ENCODE measurements around the gene STOX2.
"Not testable (repeated sequence)": the region's sequence is repeated elsewhere in the genome, so short reads cannot be mapped to it uniquely, and the experiment has no call there.

STOX2 gene

GRCh38 chr4:183936574-183937345 lies 31.7 kb downstream of the STOX2 start:
- DNase-seq = no peak

DNA sequence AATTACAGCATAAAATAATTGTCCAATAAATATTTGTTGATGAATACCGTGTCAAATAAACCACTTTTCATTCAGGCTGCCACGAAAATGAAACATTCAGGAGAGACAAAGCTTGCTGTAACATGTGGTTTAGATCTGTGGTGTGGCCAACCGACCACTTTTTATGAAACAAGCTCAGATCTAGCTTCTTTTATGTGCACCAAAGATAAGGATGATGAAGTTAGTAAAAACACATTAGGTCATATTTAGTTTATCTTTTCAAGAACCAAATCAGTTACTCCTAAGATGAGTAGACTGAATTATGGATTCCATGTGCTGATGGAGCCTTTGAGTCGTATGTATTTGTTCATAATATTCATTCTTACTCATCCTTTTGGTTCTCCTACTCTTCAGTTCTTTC lies 35.8 kb downstream of the STOX2 start:
- no peak for DNase-seq

- DNase-seq = no peak
Observed at GRCh38 chr4:183941964-183942363, 36.9 kb downstream of the STOX2 start.

GRCh38 chr4:183945741-183946140 lies 40.6 kb downstream of the STOX2 start:
- DNase-seq = no peak

GRCh38 chr4:183950536-183950935 lies 45.4 kb downstream of the STOX2 start:
- no peak for DNase-seq

GRCh38 chr4:183952652-183953051 lies 47.5 kb downstream of the STOX2 start:
- DNase-seq = not testable (repeated sequence)

DNA sequence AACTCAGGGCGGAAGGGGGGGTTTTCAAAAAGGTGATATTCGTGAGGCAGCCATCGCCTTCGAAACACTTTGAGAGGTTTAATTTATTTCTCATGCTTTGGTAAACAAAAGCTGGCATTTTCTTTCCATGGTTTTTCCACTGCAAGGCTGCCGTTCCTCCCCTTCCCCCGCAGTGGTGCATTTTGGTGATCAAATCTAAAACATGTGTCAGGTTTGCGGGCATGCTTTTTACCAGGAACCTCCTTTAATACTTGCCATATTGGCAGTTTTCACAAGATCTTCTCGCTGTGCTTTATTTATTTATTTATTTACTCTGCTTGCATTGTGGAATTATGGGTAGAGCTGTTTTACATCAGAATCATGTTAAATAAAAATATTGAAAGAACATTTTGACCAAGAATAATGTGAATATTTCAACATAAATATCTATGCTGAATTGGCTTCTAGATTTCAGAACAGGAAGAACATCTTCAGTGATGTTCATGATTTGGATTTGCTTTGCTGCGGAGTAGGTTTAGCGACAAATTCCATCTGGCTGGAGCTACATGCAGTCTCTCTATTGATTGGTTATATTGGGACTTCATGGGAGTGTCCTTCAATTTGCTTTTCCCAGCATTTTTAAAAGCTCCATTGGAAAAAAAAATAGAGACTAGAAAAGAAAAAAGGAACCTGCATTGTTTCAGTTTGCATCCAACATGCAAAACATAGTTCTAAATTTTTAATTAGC lies 54.4 kb downstream of the STOX2 start:
- no peak for DNase-seq

GRCh38 chr4:183960046-183960420 lies 54.9 kb downstream of the STOX2 start:
- no peak for DNase-seq

DNA sequence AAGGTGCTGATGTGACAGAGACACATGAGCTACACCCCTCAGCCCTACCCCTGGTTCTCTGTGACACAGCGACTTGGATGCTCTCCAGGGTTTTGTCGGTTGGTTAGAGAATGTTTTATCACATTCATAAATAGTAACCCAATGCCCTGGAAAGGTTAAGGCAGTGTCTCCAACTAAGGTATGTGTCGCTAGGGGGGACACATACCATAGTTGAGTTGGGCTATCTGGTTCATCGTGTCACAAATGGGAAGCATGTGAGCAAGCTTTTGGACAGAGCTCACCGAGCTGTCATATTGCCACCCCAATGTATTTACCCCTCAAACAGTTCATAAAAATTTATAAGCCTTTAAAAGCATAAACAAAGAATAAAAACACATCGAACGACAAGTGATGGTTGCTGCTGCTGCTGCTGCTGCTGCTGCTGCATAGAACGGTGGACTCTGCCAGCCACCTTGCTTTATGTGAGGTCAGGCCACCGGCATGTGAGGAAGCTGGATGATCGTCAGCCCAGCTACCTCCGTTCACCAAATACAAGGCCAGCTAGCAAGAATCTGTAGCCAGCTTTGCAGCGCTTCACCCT lies 55.9 kb downstream of the STOX2 start:
- no peak for DNase-seq

GRCh38 chr4:183961795-183962194 lies 56.7 kb downstream of the STOX2 start:
- no peak for DNase-seq

- DNase-seq = no peak
Observed at GRCh38 chr4:183962419-183962818, 57.3 kb downstream of the STOX2 start.

DNA sequence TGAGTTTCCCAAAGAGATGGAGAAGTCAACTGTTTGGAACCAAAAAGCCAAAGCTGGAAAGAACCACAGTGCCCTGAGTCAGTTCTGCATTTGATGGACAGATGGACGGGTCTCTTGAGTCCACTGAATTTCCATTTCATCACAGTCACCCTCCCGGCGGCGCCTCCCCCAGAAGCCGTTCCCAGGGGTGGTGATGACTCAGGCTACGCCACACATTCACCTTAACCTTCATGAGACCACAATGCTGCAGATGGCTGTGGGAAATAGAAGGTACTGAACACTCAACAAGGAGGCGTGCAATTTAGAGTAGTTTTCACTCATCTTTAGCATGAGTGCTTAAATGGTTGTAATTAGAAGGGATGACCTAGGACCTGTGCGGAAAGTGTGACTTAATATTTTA lies 61.3 kb downstream of the STOX2 start:
- DNase-seq = no peak

DNA sequence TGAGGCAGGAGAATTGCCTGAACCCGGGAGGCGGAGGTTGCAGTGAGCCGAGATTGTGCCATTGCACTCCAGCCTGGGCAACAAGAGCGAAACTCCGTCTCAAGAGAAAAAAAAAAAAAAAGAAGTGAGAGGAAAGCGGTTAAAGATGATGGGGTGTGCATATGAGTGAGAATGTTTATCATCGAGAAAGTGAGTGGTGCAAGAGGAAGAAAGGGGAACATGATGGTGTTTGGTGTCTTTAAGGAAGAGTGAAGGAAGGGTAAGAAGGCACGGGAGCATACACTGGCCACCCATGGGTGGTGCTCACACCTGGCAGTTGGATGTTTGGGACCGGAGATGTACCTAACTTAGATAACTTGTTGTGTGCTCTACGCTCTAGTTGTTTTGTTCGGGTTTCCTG lies 62.2 kb downstream of the STOX2 start:
- no peak for DNase-seq

DNA sequence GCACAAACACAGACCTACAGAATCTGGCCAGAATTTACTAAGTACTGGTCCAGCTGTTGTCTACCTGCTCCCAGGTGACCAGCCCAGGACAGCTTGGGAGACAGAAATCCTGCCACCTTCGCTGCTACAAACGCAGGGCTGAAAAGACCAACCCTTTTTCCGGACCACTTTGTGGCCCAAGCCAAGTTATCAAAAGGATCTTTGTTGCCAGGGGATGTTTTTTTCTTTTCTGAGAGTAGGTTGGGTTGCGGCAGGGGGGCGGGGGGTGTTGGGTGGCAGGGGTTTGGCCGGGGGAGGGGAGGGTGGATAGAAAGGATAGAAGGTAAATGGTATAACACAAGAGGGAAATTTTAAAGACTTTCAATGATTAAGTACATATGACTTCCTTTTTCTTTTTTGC lies 63.4 kb downstream of the STOX2 start:
- no peak for DNase-seq

DNA sequence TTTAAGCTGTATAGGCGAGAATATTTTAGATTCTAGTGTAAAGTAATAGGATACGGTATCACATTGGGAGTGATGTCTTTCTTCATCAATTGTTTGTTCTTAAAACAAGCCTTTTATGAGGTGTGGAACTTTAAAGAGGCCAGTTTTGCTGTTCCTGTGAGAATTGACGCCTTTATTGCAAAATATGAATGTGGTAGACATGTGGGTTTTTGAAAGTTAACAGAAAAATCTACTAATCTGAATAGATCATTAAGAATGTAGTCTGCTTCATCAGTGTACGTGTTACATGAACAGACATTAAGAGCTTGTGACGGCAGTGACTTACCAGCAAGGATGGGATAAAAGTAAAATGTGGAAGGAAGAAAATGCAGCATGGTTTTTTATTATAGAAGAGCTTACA lies 63.8 kb downstream of the STOX2 start:
- DNase-seq = no peak

DNA sequence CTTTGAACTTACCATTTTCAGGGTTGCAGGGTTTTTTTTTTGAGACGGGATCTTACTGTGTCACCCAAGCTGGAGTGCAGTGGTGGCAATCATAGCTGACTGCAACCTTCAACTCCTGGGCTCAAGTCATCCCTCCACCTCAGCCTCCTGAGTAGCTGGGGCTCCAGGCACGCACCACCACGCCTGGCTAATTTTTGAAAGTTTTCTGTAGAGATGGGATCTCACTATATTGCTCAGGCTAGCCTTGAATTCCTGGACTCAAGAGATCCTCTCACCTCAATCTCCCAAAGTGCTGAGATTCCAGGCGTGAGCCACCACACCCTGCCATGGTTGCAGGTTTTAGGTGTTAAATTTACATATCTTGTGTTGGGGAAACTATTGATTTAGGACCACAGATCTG lies 64.5 kb downstream of the STOX2 start:
- DNase-seq = no peak

DNA sequence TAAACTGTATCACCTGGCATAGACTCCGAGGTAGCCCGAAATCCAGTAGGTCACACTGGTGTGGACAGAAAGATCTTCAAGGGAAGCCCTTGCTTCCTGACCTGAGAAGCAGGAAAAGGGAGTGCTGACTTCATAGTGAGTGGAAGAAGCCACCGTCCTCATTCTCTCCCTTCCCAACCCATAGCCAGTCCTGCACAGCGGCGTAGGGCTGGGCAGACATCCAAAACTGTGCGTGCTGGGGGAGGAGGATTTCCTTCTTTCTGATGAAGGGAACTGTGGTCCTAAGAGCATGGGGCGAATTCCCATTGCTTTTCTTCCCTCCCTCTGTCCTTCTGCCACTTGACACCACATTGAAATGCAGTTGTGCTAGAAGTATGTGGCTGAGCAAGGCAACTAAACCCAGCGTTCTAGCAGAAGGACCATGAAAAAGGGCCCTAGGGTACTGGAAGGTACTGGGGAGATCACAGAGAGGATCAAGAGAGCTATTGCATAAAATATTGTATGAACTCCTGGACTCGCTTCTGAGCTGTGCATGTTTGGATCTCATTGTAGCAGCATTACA lies 66.9 kb downstream of the STOX2 start:
- no peak for DNase-seq

DNA sequence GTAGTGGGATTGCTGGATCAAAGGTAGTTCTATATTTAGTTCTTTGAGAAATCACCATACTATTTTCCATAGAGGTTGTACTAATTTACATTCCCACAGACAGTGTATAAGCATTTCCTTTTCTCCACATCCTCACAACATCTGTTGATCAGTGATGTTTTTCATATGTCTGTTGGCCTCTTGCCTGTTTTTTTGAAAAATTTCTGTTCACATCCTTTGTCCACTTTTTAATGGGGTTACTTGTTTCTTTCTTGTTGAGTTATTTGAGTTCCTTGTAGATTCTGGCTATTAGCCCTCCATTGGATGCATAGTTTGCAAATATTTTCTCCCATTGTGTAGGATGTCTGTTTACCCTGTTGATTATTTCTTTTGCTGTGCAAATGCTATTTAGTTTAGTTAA lies 72.6 kb downstream of the STOX2 start:
- no peak for DNase-seq

- DNase-seq = no peak
Observed at GRCh38 chr4:183984566-183984965, 79.5 kb downstream of the STOX2 start.

- DNase-seq = no peak
Observed at GRCh38 chr4:183985786-183986185, 80.7 kb downstream of the STOX2 start.

DNA sequence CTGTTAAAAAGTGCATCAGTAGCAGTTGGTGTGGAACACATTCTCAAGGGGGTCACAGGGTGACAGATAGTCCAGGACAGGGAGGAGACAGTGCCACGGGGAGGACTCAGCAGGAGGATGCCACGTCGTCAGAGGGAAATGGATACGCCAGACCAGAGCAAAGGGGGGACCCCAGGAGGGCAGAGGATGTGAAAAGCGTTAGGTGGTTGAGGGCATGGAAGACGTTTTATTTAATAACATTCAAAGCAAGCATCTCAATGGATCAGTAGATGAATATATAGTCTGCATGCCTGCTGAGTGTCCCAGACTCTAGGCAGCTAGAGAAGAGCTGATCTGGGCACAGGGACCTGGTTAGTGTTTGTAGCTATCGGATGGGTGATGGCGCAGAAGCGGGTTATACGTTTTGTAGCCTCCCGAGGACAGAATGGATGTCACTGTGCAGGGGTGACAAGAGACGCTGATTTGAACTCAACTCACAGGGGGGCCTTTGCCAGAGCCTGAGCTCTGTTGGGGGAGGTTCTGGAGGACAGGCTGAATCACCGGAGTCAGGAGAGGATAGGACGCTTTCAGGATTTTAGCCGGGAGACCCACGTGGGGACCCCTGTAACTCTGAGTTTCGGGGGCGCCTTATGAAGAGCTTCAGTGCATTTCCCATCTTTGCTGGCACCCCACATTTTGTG lies 81.3 kb downstream of the STOX2 start:
- DNase-seq = no peak

GRCh38 chr4:183986971-183987946 lies 82.2 kb downstream of the STOX2 start:
- no peak for DNase-seq

All from CD4-positive, alpha-beta T cell treated with Interleukin-17A for 1 hour (primary cell).